OCI-M2 (cell line): ENCODE data around the gene TMEM125.

Experiments used
- DNase-seq: peaks from one replicate; lab custom pipeline; 2025; ENCODE audit not compliant: unreplicated experiment; lab: John Stamatoyannopoulos, UW

The TMEM125 gene

DNA sequence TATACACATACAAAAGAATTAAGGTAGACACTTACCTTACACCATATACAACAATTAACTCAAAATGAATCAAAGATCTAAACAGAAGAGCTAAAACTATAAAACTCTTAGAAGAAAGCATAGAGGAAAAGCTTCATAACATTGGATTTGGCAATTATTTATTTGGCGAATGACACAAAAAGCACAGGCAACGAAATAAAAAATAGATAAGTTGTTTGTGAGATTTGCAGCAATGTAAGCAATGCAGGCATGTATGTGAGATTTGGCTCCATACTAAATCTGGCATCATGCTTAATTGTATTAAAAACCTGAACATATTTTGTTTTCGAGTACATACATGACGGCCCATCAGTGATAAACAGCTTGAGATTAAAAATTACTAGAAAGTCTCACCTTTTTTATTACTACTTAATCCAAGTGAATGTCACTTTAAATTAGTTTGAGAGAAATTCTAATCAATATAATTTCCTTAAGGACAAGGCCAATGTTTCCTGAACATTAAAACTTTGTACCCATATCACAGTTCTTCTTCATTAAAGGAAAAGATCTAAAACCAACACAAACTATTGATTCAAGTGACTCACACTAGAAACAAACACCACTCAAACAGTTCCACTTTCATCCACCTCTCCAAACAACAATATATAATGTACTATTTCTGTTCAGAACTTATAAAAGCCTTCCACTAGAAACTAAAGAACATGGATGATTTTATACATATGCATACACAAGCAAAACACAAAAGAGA, 23.1 kb upstream of the TMEM125 start:
- no peak for DNase-seq

DNA sequence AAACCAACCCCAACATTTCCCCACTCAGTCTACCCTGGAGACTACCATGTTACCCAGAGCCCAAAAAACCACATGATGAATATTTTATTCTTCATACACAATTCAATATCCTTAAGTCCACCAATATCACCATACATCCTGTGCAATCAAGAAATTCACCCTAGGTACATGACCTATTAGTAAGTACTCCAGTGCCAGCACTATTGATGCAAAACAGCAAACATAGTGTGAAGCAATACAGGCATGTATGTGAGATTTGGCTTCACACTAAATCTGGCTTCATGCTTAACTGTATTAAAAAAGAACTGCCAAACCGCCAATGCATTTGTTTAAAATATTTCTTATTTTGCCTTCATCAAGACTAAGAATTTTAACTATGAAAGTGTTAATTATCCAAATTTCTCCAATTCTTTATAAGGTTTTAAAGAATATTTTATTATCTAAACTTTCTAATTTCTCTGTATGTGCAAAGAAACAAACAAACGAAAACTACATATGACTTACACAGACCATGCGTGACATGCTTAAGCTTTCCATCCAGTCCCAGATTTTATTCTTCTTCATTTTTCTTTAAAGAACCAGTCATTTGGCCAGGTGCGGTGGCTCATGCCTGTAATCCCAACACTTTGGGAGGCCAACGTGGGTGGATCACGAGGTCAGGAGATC, 22.4 kb upstream of the TMEM125 start:
- DNase-seq, result no peak

DNA sequence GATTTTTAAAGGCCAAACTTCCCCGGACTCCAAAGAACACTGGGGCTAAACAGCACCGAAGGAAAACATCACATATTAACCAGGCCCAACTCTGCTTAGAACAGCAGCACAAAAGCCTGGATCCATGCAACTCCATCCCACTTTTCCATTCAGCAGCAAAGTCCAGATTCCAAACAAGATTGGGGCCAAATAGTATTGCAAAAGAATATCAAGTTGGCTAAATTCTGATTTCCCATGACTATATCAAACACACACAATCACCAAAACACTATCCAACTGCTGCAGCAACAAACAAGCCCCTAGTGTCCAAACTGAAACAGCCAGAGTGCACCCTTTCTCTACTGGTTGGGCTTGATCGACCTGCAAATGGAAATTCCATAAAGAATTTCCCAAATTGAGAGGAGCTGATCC, 19.4 kb upstream of the TMEM125 start:
- DNase-seq, result no peak

DNA sequence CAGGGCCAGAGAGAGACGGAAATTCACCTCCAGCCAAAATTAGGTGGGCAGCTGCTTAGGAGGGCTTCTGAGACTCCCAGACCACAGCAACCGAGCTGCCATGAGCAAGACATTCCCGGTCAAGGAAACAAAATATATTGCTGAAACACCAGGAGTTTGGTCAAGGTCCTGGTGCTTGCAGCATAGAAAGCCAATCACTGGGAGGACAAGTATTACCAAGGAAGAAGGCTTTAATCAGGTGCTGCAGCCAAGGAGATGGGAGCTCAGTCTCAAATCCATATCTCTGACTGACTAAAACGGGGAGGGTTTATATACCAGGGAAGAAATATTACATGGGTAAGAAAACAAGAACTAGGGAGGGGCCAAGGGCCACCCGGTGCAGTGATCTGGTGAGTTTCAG, 18.8 kb upstream of the TMEM125 start:
- DNase-seq, result no peak

DNA sequence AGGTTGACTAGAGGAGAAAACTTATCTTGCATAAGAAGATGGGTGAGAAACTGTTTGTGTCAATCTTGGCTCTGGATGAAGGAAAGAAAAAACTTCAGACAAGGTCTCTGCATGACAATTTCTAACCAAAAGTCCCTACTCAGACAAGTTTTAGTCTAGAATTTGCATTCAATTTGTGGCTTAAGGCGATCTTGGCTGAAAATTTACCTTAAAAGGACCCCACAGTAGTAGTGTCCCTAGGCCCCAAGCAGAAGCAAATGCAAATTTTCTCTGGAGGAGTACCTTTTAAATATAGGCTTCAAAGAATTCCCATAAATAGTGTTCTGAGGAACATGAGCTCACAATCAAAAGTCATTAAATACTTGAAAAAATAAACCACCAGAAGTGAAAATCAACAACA, 17.6 kb upstream of the TMEM125 start:
- no peak for DNase-seq

DNA sequence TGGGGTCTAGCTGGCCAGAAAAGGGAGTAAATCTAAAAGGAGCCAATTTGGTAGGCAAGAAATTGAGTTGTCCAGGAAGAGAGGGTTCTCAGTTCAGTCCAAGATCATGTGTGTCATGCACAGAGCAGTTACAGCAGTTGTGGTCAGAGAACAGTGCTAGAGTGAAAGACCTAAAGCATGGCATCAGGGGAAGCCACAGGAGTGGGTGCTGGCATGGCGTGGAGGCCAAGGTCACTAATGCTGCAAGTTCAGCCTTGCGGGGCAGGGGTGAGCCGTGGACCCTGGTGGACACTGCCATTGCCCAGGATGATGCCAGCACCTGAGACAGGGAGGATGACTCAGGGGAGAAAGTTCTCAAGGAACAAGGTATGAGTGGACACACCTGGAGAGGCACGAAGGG, 16.6 kb upstream of the TMEM125 start:
- no peak for DNase-seq

DNA sequence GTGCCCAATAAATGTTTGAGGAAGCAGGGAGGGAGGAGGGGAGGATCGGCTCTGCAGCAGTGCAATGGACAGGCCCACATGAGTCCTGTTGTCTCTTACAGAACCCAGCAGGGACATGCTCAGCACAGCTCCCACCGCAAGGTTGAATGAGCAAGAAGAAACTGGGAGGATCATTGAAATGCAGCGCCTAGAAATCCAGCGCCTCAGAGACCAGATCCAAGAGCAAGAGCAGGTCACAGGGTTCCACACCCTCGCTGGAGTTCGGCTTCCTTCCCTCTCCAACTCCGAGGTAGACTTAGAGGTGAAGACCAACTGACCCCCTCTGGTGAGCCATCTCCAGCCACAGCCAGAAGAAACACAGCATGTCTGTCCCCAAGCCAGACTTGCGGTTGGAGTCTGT, 15.9 kb upstream of the TMEM125 start:
- no peak for DNase-seq

DNA sequence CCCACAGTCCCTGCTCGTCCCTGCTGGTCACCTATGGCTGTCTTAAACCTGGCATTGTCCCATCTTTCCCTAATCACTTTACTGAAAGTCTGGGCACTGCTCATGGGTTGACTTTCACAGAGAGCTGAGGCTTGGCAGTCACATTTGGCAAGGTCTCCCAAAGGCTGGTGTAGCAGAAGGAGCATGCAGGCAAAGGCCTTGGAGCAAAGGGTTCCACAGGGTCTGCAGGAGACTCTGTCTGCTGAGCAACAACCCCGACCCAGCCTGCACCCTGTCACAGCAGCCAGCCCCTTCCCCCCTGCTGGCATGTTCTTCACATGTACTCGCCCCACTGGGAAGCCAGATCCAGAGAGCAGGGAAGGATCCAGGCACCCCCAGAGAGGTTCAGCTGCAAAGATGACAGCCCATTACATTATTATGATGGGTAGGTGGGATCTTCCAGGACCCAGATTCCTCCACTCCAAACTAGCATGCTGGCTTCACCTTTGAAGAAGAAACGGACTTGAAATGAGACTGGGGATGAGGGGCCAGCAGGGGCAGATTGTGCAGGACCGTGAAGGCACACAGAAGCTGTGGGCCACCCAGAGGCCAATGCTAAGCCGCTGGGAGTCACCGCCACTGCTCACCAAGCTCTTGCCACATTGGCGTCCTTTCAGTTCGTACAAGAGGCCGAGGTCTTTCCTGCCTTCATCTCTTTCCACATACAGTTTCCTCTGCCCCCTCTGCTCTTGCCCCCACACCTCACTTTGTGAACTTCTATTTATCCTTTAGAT, 14.2 kb upstream of the TMEM125 start:
- DNase-seq, result no peak

DNA sequence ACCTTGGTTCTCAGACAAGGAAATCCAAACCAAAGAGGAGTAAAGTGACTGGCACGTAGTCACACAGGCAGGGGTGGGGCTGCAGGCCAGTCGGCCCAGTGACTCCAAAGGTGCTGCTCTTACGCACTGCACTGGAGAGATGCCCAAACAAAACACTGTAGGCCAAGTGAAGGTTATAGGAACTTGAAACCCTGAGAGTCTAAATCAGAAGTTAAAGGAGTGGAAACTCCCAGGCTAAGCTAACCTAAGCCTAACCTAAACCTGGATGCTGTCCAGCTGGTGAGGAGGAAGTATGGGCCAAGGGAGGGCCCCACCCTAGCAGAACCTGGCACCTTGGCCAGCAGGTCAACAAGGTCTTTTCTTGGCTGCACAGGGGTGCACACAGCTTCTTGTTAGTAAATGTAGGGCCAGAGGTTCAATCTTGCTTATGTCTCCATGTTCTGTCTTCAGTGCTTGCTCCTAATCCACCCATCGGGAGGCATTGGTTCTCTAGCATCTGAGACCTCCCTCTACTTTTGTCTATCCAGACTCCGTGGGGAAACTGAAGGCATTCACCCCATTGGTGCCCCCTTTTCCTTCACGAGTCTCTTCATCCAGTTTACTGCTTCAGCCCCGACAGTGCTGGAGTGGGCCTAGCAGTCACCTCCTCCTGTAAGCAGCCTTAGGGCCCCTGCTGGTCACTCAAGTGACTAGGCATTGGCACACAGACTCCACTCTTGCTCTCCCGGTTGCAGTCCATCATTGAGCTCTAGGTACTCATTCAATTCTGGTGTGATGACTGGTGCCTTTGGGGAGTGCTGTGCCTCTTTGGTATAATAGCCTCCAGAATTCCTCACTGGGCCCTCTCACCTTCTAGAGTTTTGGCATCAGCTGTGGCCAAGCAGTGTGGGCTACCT, 12.9 kb upstream of the TMEM125 start:
- DNase-seq, result no peak

DNA sequence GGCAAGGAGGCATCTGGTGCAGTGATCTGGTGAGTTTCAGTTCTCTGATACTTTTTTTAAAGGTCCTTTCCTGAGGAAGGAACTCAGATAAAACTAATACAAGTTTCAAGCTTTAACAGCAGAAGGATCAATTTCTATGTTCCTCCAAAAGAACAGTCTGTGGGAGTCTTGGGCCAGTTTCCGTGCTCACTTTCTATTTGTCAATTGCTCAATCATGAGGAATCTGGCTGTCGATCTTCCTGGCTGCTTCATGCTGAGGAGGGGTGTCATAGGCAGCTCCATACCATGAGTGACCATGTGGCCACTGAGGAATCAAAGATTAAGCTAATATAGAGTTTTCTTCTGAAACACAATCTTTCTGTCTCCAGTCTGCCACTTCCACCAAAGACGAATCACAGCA, 11.4 kb upstream of the TMEM125 start:
- no peak for DNase-seq

DNA sequence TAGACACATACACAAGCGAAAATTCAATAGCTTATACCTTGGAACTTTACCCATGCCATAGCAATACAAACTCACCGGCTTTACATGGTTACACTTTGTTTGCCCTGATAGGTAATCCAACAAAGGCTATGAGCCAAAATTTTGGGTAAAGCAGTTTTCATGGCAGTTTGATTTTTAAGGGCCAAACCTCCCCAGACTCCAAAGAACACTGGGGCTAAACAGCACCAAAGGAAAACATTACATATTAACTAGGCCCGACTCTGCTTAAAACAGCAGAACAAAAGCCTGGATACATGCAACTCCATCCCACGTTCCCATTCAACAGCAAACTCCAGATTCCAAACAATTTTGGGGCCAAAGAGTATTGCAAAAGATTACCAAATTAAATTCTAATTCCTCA, 4.4 kb upstream of the TMEM125 start:
- DNase-seq, result no peak

DNA sequence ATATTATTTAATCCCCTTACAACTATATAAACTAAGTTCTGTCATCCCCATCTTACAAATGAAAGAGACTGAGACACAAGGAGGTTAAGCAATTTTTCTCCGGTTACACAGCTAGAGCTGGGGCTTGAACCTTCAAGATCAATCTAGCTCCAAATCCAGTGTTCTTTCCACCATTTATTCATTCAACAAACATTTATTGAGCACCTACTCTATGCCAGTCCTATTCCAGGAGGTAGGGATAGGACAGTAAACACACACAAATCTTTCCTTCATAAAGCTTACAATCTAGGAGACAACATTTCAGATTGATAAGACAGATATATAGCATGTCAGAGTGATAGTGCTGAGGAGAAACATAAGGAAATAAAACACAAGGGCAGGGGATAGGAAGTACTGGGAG, 2.9 kb upstream of the TMEM125 start:
- no peak for DNase-seq

DNA sequence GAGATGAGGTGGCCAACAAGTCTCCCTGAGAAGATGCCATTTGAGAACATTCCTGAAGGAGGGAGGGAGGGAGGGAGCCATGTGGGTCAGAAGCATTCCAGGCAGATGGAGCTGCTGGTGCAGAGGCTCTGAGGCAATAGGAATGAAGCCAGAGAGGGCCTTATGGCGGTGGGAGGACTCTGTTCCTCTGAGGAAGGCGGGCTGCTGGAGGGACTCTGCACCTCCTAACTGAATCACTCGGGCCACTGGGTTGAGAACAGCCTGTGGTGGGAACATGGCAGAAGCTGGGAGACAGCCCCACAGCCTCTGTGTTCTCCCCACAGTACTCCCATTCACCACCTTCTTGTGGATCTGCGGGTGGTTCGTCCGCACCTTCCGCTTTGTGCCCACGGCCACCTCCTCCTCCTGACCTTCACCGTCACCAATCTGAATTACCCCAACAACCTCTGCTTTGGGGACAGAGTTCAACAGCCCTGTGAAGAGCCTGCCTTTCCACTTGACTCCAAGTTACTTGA, 2.4 kb upstream of the TMEM125 start:
- DNase-seq, result no peak

DNA sequence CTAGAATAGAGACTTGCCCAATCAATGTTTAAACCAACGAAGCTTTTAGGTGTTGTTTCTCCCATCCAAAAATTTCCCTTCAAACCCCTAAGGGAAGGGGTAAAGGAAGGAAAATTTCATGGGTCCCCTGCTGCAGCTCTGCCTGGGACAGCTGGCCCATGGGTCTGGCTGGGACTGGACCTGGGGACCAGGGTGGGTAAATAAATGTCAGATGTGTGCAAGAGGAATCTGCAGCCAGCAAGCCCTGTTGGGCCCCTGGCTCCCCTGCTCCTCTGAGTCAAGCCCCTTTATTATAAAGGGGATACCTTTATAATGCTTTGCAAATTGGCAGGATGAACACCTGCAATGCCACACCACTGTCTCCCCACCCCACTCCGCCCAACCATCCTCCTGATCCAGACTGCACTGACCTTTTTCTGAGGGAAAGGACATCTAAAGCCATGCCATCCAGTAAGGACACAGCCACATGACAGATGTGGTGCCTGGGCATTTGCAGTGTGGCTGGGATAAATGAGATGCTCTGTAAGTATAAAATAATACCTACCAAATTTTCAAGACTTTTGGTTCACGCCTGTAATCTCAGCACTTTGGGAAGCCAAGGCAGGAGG, 1.9 kb upstream of the TMEM125 start:
- no peak for DNase-seq

DNA sequence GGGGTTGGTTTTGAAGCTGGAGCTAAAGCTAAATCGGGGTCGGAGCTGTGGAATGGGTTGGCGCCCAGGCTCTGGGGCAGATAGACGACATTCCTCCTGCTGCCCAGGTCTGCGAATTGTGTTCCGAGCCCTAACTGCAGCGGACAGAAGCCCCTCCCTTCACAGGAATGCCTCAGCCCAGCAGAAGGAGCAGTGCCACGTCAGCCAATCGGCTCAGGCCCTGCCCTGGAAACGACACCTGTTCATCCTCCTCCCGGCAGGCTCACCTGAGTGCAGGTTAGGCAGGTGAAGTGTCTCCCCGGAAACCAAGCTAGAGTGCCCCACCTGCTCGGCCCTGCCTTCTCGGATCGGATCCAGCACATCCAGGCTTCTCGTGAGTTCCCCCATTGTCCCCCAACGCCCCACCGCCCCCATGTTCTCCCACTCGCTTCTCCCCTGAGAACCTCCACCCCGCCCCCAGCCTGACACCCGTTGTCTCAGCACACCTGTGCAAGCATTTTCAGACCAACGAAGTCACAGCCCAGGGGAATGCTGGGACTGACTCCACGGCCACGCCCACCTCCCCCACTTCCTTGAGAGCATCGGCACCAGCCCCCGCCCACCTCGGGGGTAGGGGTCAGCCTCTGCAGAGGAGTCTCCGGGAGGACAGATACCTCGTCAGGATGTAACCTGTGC, 775 bp downstream of the TMEM125 start:
- no peak for DNase-seq

DNA sequence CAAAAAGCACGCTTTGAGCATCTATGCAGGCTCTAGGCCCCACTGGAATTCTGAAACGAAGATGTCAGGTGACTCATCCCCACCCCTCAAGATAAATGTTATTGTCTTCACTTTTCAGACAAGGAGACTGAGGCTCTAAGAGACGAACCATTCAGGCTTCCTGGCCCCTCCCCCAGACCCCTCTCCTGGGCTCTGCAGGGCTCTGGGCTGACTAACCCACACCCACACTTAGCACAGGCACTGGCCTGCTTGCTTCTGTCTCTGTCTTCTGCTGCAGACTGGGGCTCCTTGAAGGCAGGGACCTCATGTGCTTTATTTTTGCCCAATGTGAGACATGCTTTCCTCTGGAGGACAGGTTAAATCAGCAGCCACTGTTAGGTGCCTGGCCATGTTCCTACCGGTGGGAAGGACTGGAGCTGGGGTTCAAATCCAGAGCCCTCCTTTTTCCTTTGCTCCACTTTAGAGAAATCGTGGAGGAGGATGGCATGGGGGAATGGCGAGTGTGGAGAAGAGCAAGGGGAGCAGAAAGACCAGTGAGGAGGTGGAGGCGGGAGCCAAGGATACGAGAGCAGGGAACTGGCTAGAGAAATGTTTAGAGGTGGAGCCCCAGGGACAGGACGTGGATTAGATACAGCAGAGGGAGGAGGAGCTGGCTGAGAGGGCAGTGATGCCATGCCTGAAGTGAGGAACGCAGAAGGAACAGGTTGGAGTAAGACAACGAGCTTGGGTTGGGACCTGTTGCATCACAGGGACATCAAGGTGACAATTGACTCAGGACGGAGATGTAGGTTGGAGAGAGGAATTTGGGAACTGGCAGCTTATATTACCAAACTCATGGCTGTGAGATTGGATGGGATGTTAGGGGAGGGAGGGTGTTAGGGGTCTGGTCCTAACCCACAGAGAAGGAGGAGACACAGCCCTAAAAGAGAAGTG, 1.7 kb downstream of the TMEM125 start:
- no peak for DNase-seq

DNA sequence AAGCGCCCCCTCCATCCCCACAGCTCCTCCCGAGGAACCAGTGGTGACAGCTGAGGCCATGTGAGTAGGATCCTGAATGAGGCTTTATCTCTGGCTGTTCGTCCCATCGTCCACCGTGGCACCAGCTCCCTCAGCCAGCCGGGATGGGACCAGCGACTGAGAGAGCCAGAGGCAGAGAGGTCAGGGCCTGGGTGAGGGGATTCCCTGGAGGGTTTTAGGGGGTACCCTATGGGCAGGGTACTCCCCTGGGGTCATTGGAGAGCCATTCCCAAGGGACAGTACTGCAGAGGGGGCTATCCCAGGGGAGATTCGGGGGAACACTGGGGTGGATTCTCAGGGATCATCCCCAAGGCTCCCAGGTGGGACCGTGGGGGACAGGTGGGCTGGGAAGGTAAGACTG, 2.4 kb downstream of the TMEM125 start:
- no peak for DNase-seq

DNA sequence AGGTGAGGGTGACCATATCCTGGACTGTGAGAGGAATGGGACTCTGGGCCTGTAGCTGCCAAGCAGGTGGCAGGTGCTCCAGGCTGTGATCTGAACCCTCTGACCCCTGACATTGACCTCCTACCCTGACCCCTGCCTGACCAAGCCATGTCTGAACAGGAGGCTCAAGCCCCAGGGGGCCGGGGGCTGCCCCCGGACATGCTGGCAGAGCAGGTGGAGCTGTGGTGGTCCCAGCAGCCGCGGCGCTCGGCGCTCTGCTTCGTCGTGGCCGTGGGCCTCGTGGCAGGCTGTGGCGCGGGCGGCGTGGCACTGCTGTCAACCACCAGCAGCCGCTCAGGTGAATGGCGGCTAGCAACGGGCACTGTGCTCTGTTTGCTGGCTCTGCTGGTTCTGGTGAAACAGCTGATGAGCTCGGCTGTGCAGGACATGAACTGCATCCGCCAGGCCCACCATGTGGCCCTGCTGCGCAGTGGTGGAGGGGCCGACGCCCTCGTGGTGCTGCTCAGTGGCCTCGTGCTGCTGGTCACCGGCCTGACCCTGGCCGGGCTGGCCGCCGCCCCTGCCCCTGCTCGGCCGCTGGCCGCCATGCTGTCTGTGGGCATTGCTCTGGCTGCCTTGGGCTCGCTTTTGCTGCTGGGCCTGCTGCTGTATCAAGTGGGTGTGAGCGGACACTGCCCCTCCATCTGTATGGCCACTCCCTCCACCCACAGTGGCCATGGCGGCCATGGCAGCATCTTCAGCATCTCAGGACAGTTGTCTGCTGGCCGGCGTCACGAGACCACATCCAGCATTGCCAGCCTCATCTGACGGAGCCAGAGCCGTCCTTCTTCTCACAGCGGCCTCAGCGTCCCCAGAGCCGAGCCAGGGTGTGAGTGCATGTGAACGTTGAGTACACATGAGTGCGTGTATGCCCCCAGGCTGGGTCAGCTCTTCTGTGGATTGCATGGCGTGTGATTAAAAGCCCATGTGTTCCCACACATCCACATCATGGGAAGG, 3.1 kb downstream of the TMEM125 start:
- no peak for DNase-seq
